HG03469 (cell line): ENCODE results near the gene HTR3D.
"Not testable (repeated sequence)": the region's sequence is repeated elsewhere in the genome, so short reads cannot be mapped to it uniquely, and the experiment has no call there.

Source experiments
- ATAC-seq: cut with Tn5 transposase; IDR thresholded peaks from one replicate; pipeline ENCODE4 v1.9.1; 2021; ENCODE audit warnings: mild to moderate bottlenecking, moderate library complexity, moderate number of reproducible peaks; ENCODE audit not compliant: unreplicated experiment

HTR3D gene

DNA sequence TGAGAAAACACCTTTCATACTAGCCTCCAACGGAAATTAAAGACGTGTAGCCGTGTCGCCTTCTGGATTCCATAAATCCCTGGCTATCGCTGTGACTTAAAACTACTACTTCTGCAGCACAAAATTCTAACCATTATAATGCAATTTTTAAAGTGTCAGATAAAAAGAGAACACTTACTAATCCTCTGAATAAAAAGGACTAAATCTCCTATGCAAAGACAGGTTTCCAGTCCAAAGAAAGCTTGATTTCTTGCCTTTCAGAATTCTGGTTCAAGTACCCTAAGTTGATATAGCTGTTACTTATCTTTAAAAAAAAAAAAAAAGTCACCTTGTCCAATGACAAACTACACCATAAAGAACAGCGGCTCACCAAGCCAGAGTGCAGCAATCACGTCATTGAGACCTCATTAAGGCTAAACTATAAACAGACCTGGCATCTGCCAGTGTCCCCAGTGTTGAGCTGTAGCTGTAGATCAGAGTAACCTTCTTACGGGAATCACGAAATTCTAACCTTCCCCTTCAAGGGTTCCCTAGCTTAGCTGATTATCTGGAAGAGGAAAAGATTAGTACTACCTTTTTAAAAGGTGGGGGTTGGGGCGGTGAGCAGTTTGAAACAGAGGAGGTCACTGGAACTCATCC lies 16.0 kb upstream of the HTR3D start:
- no peak for ATAC-seq

DNA sequence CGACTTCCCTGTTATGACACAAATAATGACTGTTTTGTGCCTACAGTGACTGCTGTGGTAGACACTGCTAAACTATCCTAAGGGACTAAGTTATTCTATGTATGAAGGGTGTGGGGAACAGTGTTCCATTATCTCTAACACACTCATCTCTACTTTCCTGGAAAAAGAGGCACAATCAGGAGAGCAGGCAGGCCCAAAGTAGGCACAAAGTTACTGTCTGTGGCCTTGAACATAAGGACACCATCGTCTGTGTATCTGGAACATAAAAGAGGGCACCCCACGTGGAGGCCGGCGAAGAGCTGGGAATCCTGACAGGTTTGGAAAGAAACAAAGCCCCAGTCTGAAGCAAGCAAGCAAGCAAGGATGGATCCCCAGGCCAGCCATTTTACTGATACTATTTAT lies 15.4 kb upstream of the HTR3D start:
- no peak for ATAC-seq

DNA sequence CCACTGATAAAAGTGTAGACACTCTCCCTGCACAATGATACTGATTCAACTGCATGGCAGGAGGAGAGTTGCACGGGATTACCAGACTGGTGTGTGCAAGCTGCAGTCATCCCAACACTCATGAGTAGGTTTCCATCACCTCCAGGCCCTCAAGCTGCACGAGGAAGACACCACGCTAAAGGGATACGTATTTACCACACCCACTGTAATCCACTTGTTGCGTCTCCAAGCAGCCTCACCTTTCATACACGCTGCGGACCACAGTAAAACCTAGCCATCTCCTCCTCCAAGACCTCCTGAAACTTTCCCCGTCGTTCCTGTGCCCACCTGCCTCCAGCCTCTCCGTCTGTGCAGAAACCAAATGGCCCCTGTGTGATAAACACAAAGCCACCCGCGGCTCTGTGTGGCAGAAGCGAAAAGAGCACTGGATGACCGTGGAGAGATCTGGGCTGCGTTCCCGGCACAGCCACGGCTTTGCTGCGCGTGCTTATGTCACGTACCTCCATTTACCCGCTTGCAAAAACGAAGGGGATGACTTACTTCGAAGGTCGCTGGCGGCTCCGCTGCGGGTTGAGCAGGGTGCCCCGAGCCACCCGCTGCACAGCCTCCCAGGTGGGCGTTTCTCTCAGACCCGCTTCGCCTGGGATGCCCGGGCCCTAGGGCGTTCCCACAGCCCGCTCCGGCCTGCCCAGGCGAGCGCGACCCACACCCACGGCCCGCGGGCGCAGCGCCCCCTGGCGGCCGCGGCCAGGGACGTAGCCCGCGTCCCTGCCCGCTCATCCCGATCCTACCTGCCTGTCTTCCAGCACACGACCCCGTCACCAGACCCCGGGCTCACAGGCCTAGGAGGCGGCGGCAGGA lies 14.5 kb upstream of the HTR3D start:
- no peak for ATAC-seq

DNA sequence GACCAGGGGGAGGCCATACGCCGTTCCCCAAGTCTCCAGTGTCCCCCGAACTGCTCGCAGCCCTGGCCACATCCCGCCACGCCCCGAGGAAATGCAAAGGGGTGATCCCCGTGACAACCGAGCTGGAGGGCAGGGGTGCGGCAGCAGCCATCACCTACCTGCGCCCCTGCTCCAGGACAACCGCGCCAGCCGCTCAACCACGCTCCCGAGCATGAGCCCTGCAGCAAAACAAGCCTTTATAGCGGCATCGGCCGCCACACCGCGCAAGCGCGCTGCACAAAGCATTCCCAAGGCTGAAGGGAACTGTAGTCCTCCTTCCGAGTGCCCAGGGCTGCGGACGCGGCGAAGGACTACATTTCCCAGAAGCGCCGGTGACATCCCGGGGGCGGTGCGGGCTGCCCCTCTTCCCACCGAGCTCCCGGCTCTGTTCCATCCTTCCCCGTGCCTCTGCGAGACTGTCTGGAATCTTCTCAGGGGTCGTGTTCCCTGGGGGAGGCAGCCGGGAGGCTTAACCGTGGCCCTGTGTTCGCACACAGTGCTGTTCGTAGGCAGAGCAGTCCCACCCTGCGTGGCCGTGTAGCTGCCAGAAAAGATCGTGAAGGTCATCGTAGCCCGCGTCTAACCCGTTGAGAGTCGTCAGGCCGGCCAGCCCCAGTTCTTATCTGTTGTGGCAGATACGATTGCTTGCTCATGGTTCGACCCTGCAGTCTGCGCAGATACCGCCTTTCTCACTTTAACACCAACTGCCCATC lies 13.7 kb upstream of the HTR3D start, which contains the start of gene ABCC5:
Gene ABCC5 (minus strand): TSS at position 213 of the 752 bp plus-strand sequence. CDS start 3,492 bp downstream, outside the sequence.
- ATAC-seq = peak; percentile 93

DNA sequence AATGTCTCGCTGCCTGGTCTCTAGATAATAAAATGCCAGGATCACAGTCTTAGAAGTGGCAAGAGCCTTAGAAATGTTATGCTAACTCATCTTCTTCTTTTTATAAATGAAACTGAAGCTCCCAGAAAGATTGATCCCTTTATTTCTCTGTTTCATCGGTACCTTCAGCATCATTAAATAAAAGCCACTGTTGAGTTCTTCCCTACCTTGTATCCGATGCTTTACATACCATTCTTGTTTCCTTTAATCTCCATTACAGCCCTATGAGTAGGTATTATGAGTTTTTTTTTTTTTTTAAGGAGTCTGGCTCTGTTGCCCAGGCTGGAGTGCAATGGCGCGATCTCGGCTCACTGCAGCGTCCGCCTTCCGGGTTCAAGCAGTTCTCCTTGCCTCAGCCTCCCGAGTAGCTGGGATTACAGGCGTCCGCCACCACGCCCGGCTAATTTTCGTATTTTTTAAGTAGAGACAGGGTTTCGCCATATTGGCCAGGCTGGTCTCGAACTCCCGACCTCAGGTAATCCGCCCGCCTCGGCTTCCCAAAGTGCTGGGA lies 13.0 kb upstream of the HTR3D start:
- ATAC-seq = no peak

DNA sequence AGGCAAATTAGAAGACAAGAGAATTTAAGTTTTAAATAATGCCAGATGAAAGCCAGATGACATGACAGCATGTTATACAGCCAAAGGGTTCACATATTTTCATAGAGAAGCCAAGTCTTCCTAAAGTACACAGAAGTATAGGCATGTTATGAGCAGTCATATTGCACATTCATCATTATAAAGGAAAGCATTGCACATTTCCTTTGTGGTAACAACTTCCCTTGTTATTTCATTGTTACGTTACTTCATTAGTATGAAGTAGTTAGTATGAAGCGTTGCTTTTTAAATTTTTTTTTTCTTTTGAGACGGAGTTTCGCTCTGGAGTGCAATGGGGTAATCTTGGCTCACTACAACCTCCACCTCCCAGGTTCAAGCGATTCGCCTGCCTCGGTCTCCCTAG lies 9.2 kb upstream of the HTR3D start:
- ATAC-seq = no peak

DNA sequence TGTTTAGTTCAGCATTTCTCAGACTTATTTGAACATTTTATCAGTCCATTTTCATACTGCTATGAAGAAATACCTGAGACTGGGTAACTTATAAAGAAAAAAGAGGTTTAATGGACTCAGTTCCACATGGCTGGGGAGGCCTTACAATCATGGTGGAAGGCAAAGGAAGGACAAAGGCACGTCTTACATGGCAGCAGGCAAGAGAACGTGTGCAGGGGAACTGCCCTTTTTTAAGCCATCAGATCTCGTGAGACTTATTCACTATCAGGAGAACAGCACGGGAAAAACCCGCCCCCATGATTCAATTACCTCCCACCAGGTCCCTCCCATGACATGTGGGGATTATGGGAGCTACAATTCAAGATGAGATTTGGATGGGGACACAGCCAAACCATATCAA lies 6.3 kb upstream of the HTR3D start:
- not testable (repeated sequence) for ATAC-seq

DNA sequence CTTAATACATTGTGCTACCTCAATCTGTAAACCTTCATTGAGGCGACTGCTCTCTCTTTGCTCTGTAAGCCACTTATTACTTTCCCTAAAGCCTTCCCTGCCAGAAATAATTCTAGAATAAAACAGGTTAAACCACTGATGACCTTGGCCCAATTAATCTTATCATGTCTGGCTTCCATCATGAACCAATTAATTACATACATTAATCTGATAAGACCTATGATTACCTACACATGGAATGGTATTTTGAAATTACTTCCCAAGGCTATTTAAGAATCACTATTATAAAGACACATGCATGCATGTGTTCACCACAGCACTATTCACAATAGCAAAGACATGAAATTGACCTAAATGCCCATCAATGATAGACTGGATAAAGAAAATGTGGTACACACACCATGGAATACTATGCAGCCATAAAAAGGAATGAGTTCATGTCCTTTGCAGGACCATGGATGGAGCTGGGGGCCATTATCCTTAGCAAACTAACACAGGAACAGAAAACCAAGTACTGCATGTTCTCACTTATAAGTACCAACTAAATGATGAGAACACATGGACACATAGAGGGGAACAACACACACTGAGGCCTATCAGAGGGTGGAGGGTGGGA lies 3.2 kb upstream of the HTR3D start:
- ATAC-seq = not testable (repeated sequence)

DNA sequence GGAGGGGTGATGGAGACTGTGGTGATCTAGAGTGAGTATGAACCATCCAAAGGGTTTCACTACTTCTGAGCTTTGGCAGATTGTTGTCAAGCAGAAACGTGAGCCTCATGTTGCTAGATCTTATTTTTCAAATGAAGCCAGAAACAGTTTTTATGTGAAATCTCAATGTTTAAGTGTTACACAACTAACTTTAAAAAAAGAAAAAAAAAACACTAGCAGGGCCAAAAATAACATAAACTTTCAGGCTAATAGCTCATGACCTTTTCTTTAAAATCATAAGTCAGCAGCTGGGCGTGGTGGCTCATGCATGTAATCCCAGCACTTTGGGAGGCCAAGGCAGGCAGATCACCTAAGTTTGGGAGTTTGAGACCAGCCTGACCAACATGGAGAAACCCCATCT lies 2.1 kb upstream of the HTR3D start:
- no peak for ATAC-seq

DNA sequence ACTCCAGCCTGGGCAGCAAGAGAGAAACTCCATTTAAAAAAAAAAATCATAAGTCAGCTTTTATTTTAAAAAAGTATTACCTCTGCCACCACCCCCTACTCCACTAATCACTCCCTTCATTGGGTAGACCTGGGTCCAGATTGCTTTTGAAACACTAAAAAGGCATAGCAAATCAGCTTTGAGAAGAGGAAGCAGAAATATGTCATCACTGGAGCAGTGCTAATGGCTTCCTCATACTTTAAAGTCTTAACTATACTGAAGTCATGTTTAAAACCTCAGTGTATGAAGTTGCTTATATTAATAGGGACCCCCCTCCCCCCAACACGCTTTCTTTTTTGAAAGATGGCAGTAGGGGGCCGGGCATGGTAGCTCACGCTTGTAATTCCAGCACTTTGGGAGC lies 1.0 kb upstream of the HTR3D start:
- no peak for ATAC-seq

DNA sequence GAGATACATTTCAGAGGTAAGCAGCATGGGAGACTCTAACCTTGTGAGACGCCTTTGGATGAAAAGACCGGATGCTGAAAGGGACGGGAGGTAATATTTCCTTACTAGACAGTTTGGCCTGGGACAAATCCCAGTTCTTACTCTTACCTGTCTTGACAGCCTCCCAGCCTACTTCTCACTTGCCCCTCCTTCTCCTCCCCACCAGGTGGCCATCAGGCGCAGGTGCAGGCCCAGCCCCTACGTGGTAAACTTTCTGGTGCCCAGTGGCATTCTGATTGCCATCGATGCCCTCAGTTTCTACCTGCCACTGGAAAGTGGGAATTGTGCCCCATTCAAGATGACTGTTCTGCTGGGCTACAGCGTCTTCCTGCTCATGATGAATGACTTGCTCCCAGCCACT lies 6.3 kb downstream of the HTR3D start:
- ATAC-seq = no peak

DNA sequence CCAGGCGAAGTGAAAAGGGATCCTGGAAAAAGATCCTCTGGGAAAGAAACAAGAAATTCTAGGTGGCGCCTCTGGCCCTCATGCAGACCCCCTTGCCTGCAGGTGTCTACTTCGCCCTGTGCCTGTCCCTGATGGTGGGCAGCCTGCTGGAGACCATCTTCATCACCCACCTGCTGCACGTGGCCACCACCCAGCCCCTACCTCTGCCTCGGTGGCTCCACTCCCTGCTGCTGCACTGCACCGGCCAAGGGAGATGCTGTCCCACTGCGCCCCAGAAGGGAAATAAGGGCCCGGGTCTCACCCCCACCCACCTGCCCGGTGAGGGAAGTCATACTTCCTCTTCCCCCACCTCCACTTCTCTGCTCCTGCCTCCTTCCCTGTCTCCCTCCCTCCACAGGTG lies 6.8 kb downstream of the HTR3D start:
- ATAC-seq = not testable (repeated sequence)

DNA sequence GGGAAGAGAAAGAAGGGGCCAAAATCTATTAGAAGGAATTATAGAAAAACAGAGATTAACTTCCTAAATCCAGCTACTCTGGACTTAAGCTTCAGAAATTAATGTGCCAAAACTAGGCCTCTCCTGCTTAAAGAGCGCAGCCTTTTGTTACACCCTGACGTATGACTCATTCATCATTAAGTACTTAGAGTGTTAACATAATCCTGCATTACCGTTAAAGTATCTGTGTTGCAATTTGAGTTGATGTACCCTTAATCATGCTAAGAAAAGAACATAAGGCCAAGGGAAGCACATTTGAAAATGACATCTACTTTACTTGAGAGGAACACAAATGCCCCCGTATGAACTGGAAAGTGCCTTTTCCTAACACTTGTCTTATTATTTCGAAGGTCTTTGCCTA lies 7.9 kb downstream of the HTR3D start:
- no peak for ATAC-seq

DNA sequence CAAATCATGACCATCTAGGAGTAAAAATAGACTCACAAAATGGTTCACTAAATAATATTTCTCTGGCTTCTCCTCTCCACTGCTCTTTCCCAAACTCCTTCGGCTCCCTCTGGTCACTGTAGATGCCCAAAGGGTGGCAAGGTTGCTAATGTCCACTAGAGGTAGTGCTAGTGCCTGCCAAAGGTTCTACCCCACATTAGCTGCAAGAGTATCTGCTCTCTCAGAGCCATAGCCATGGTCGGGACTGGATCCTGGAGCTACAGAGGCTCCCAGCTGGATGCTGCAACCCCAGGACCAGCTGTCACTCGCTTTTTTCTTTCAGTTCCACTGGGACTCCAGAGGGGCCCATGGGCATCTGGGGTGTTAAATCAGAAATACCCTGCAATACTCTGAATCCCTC lies 8.5 kb downstream of the HTR3D start:
- no peak for ATAC-seq

DNA sequence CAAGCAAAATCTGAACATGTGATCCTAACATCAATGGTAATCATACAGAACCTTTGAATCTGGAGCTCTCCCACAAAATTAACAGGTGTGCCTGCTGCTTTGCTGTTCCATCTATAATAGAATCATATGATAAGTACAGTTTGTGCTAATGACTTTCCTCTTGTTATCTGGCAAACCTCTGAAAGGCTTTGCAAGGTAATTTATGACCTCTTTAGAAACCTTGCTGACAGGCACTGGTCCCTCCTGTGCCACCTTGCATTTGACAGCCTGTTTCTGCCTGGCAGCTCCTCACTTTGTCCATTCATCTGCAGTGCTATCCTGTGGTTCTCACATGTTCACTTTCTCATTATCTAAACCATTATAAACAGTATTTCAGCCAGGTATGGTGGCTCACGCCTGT lies 11.1 kb downstream of the HTR3D start:
- no peak for ATAC-seq

DNA sequence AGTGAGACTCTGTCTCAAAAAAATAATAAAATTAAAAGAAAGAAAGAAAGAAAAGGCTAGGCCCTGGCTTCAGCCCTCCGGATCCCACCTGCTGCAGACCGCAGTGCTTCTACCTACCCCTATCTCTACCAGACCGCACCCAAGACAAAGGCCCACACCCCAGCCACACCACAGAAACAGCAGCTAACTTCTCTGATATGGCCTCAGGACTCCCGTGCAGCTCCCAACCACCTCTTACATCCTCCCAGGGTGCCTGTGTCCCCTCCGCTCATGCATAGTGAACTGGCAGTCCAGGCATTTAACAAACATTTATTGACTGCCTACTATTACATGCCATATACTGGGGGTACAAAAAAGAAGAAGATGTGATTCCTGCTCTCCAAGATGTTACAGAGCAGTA lies 14.5 kb downstream of the HTR3D start:
- ATAC-seq = no peak

DNA sequence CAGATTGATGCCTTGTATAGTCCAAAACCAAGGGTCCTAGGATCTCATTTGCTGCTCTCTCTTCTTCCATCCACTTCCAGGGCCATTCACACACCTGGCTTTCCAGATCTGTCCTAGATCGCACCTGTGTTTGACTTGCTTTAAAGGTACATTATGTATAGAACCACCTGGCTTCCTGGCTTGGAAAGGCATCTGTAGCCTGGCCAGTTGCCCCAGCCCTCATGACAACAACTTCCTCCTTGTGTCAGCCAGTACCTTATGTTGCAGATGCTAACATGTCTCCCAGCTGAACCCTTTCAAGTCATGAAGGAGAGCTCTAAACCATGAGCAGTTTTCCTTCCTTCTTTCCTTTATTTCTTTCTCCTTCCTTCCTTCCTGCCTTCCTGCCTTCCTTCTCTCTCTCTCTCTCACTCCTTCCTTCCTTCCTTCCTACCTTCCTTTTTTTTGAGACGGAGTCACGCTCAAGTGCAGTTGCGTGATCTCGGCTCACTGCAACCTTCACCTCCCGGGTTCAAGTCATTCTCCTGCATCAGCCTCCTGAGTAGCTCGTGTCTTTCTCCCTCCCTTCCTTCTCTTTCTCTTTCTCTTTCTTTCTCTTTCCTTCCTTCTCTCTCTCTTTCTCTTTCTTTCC lies 18.8 kb downstream of the HTR3D start:
- no peak for ATAC-seq

DNA sequence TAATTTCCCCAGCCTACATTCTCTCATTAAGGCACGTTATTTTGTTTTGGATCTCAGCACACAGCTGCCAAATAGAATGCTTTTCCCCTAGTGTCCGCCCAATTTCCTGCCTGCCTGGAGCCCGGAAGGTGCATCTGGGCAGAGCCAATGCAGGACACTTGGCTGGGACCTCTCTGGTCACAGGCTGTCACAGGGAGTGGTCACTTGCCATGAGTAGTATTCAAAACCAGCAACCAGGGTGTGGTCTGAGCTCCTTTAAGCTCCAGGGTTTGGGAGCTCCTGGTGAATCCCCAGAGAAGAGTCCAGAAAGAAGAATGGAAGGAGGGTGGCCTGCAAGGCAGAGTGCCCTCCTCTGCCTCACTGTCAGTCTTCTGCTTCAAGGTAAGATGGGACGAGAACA lies 21.2 kb downstream of the HTR3D start, which contains the start of gene HTR3C:
Gene HTR3C (plus strand): TSS at position 281 of the 400 bp plus-strand sequence. CDS start 34 bp downstream, at position 315.
- ATAC-seq = no peak

DNA sequence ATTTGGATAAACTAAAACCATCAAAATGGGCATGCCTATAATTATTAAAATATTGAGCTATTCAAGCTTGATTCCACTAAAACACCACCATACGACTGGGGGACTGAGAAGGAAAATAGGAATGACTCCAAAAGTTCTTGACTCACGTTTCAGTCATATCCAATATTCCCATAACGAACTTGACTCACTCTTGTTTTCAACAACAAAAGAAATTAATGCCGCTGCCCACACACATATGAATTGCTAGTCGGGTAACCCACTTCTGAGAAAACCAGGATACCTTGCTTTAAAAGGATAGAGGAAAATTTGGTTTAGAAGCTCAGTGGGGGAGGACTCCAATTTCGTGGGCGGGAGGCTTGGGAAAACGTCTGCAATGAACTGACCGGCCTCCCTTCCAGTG lies 26.5 kb downstream of the HTR3D start:
- no peak for ATAC-seq

DNA sequence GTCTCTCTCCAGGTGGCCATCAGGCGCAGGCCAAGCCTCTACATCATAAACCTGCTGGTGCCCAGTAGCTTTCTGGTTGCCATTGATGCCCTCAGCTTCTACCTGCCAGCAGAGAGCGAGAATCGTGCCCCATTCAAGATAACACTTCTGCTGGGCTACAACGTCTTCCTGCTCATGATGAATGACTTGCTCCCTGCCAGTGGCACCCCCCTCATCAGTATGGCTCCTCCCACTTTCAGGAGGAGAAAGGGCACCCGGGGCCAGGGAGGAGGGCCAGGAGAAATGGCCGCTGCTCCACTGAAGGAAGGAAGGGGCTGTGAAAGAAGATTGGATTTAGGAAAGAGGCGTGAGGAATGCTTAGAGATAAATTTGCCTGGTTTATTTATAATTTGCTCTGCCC lies 27.9 kb downstream of the HTR3D start:
- ATAC-seq = no peak
